SK-N-SH (cell line): ENCODE results near the gene LIPM.

ENCODE experiments used
- CTCF ChIP-seq: fragments of 200-600 bp; sonication (generic); IDR thresholded peaks from 2 replicates; pipeline ENCODE4 v1.6.1; 2017; ENCODE audit warnings: antibody characterized with exemption, mild to moderate bottlenecking, moderate library complexity
- EP300 ChIP-seq, 2 experiments: IDR thresholded peaks; 2 replicates each; pipeline versions ENCODE4 v1.4.0 to v1.6.1; 2012; ENCODE audit warnings: borderline replicate concordance in 1 of 2, low read depth in 1 of 2, low read length in 1 of 2
- EZH2phosphoT487 ChIP-seq: fragments of 200-600 bp; sonication (generic); IDR thresholded peaks from 2 replicates; pipeline ENCODE4 v1.6.1; 2017; ENCODE audit warnings: low read depth, mixed run types, mild to moderate bottlenecking, antibody characterized with exemption, moderate library complexity, borderline replicate concordance
- FOXJ3 ChIP-seq: sonication (generic); formaldehyde crosslinking; IDR thresholded peaks from 2 replicates; pipeline ENCODE4 v1.5.1; 2020; ENCODE audit warnings: mild to moderate bottlenecking, missing genetic modification reagents
- FOXM1 ChIP-seq: IDR thresholded peaks from 2 replicates; pipeline ENCODE4 v1.4.0; 2012; ENCODE audit warnings: low read depth, mild to moderate bottlenecking
- GATA2 ChIP-seq: sonication (generic); formaldehyde crosslinking; IDR thresholded peaks from 2 replicates; pipeline ENCODE4 v1.5.0; 2020; ENCODE audit warnings: mild to moderate bottlenecking, missing genetic modification reagents
- MEF2A ChIP-seq: IDR thresholded peaks from 2 replicates; pipeline ENCODE4 v1.4.0; 2012; ENCODE audit warnings: low read depth, borderline replicate concordance
- RAD21 ChIP-seq: IDR thresholded peaks from 2 replicates; pipeline ENCODE4 v1.6.1; 2012; ENCODE audit warnings: mild to moderate bottlenecking, low read length
- SMC3 ChIP-seq: IDR thresholded peaks from 2 replicates; pipeline ENCODE4 v1.6.1; 2012; ENCODE audit warnings: low read depth, low read length, improper control_type of control experiment
- YY1 ChIP-seq: IDR thresholded peaks from 2 replicates; pipeline ENCODE4 v1.4.0; 2012; ENCODE audit warnings: low read depth, mild to moderate bottlenecking
- ZBTB33 ChIP-seq: IDR thresholded peaks from 2 replicates; pipeline ENCODE4 v1.4.0; 2012; ENCODE audit warnings: low read depth, borderline replicate concordance
- TF ChIP-seq, protein P1 (sequence below): IDR thresholded peaks from 2 replicates; pipeline ENCODE4; 2012
- TF ChIP-seq, protein P2 (sequence below): fragments of 150-350 bp; IDR thresholded peaks from 2 replicates; pipeline ENCODE4 v1.6.1; 2017; ENCODE audit warnings: antibody characterized with exemption, low read length, low read depth, borderline replicate concordance
- TF ChIP-seq, protein P3 (sequence below): IDR thresholded peaks from 2 replicates; pipeline ENCODE4 v1.4.0; 2012; ENCODE audit warnings: low read depth

DNA sequence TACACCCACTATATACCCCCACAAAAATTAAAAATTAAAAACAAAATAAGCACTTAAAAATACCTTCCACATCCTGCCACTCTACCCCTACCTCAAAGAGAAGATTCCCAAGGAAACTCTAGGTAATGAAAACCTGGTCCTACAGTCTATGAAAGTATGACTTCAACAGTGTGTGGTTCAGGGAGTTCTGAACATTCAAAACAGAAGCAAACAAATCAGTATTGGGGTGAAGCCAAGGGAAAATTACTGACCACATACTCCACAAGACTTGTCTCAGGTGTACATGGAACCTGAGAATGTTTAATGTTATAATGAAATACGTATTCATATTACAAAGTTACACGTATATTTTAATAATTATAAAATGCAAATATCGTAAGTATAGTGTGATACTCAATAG lies 20.3 kb upstream of the LIPM start:
- TF ChIP-seq, protein P1, sequence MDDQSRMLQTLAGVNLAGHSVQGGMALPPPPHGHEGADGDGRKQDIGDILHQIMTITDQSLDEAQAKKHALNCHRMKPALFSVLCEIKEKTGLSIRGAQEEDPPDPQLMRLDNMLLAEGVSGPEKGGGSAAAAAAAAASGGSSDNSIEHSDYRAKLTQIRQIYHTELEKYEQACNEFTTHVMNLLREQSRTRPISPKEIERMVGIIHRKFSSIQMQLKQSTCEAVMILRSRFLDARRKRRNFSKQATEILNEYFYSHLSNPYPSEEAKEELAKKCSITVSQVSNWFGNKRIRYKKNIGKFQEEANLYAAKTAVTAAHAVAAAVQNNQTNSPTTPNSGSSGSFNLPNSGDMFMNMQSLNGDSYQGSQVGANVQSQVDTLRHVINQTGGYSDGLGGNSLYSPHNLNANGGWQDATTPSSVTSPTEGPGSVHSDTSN = no peak
- TF ChIP-seq EP300 (IDR thresholded peaks at IDR 0.05; ENCODE audit: borderline replicate concordance in 1 of 2, low read depth in 1 of 2, low read length in 1 of 2) (no peak), SMC3 (no peak), GATA2 (CRISPR knock-in tag) (no peak), ZBTB33 (no peak), FOXM1 (no peak), CTCF (no peak), YY1 (no peak), EZH2phosphoT487 (no peak), FOXJ3 (CRISPR knock-in tag) (no peak), RAD21 (no peak), MEF2A (no peak)
- TF ChIP-seq, protein P2, sequence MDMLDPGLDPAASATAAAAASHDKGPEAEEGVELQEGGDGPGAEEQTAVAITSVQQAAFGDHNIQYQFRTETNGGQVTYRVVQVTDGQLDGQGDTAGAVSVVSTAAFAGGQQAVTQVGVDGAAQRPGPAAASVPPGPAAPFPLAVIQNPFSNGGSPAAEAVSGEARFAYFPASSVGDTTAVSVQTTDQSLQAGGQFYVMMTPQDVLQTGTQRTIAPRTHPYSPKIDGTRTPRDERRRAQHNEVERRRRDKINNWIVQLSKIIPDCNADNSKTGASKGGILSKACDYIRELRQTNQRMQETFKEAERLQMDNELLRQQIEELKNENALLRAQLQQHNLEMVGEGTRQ = no peak
- TF ChIP-seq, protein P3, sequence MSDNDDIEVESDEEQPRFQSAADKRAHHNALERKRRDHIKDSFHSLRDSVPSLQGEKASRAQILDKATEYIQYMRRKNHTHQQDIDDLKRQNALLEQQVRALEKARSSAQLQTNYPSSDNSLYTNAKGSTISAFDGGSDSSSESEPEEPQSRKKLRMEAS = no peak
